Measurements from ENCODE around the gene HHIP.

The HHIP gene

GRCh38 chr4:144716778-144717177 is 70.8 kb downstream of the HHIP start:
- DNase-seq (ENCODE audit: low read depth), result no peak
- no peak for TF ChIP-seq CTCF (IDR thresholded peaks at IDR 0.05; ENCODE audit: low read depth, low read length, missing control alignments)
- in situ Hi-C loops (cut with HindIII; ENCODE audit: low sequenced_read_pairs), result no loop called here

GRCh38 chr4:144718958-144719512 is 73.1 kb downstream of the HHIP start:
- no peak for TF ChIP-seq CTCF (IDR thresholded peaks at IDR 0.05; ENCODE audit: low read depth, low read length, missing control alignments)
- no peak for DNase-seq (ENCODE audit: low read depth)
- H3K4me3 ChIP-seq (ENCODE audit: low read depth, low read length), result no peak overlapping the region
- in situ Hi-C loops (cut with HindIII; ENCODE audit: low sequenced_read_pairs), result no loop called here

More at GRCh38 chr4:144716778-144717177, 70.8 kb downstream of the HHIP start:
- no peak overlapping the region for H3K4me3 ChIP-seq (ENCODE audit: low read depth, low read length)

DNA sequence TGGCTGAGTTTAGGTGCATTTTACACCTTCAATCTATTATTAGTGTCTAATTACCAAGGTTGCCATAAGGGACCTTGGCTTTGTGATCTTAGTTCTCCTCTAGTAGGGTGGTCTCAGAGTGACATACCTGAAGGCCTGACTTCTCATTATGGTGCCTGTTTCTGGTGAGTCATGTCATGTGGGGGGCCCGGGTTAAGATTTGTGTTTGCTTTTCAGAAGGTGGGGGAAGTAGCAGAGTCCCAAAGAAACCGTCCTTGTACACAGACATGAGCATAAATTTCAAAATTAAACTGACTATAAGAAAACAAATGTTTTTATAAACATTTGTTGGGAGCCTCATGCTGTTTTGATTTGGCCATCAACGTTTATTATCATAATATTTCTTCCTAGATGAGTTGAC is 74.5 kb downstream of the HHIP start:
- no peak overlapping the region for H3K4me3 ChIP-seq (ENCODE audit: low read depth, low read length)
- no peak for DNase-seq (ENCODE audit: low read depth)
- in situ Hi-C loops (cut with HindIII; ENCODE audit: low sequenced_read_pairs), result no loop called here
- no peak for TF ChIP-seq CTCF (IDR thresholded peaks at IDR 0.05; ENCODE audit: low read depth, low read length, missing control alignments)

- no peak overlapping the region for H3K4me3 ChIP-seq (ENCODE audit: low read depth, low read length)
- no peak for TF ChIP-seq CTCF (IDR thresholded peaks at IDR 0.05; ENCODE audit: low read depth, low read length, missing control alignments)
- no peak for DNase-seq (ENCODE audit: low read depth)
- in situ Hi-C loops (cut with HindIII; ENCODE audit: low sequenced_read_pairs), result no loop called here
Observed at GRCh38 chr4:144721994-144722393, 76.0 kb downstream of the HHIP start.

DNA sequence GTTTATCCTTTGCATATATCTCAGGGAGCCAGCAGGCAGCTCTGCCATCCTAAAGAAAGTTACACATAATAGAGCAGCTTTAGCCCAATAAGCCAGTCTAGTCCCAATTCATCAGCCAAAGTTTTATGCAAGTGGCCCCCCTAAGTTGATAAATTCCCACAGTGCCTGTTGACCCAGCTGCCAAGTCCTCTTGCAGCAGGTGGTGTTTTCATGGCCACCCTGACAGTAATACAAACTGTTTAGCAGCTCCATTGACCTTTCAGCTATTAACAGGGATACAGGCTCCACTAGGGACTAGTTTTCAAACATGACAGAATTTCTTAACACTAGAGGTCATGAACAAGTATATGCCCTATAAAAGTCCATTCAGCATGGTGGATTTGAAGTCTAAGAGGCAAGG is 77.5 kb downstream of the HHIP start:
- no peak overlapping the region for H3K4me3 ChIP-seq (ENCODE audit: low read depth, low read length)
- no peak for DNase-seq (ENCODE audit: low read depth)
- TF ChIP-seq CTCF (IDR thresholded peaks at IDR 0.05; ENCODE audit: low read depth, low read length, missing control alignments), result no peak
- in situ Hi-C loops (cut with HindIII; ENCODE audit: low sequenced_read_pairs), result no loop called here

DNA sequence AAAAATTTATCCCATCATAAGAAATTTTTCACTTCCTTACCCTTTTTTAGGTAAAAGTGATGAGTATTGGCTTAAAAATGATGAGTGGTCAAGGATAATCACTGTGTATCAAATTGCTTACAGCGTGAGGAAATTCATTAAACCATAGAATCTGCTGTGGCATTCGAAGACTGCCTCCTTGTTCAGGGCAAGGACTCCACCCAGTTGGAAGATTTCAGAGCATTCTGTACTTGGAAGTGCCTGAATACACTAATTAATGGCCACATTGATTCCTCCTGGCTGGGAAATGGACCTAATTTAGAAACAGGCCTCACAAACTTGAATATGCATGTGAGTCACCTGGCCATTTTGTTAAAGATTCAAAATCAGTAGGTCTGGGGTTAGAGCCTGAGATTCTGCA is 83.2 kb downstream of the HHIP start:
- no peak overlapping the region for H3K4me3 ChIP-seq (ENCODE audit: low read depth, low read length)
- DNase-seq (ENCODE audit: low read depth), result no peak
- no peak for TF ChIP-seq CTCF (IDR thresholded peaks at IDR 0.05; ENCODE audit: low read depth, low read length, missing control alignments)
- in situ Hi-C loops (cut with HindIII; ENCODE audit: low sequenced_read_pairs), result no loop called here

Measured in astrocyte of the cerebellum (primary cell).